Endothelial cell (in vitro differentiated cells): Measurements from ENCODE around the gene ZNF785. TPM values are rescaled to one million over a fixed set of nuclear protein-coding genes. Genes with fewer than 3 reads are reported as not detected.

Source experiments
- DNase-seq: peaks from one replicate; pipeline ENCODE4 v3.0.0; 2021; ENCODE audit warnings: low spot score
- H3K27ac Mint-ChIP-seq: one replicate; pipeline ENCODE4 v1.8.0; 2021; ENCODE audit warnings: mixed read lengths, inconsistent platforms; ENCODE audit not compliant: unreplicated experiment
- H3K27me3 Mint-ChIP-seq: one replicate; pipeline ENCODE4 v1.8.0; 2021; ENCODE audit warnings: mild to moderate bottlenecking, moderate library complexity, mixed read lengths, inconsistent platforms; ENCODE audit not compliant: unreplicated experiment
- H3K36me3 Mint-ChIP-seq: one replicate; pipeline ENCODE4 v1.8.0; 2021; ENCODE audit warnings: mild to moderate bottlenecking, low read depth, mixed read lengths, inconsistent platforms; ENCODE audit not compliant: unreplicated experiment
- H3K4me1 Mint-ChIP-seq: one replicate; pipeline ENCODE4 v1.8.0; 2021; ENCODE audit warnings: mild to moderate bottlenecking, mixed read lengths, inconsistent platforms; ENCODE audit not compliant: unreplicated experiment
- H3K4me3 Mint-ChIP-seq: one replicate; pipeline ENCODE4 v1.8.0; 2021; ENCODE audit warnings: mild to moderate bottlenecking, mixed read lengths, inconsistent platforms; ENCODE audit not compliant: unreplicated experiment
- H3K9me3 Mint-ChIP-seq: one replicate; pipeline ENCODE4 v1.8.0; 2021; ENCODE audit warnings: mixed read lengths, inconsistent platforms; ENCODE audit not compliant: unreplicated experiment
- total RNA-seq: library from RNA; stranded (reverse); fragmentation: NEBNext Ultra II Directional; extraction: Animal tissue kit (Norgen Biotek cat#: 25700); gene quantifications from one replicate; pipeline ENCODE4 v1.2.1, GENCODE V29; 2021; ENCODE audit not compliant: unreplicated experiment
- TF ChIP-seq, protein P1 (sequence below): fragments of 200-600 bp; sonication (generic); IDR thresholded peaks from one replicate; pipeline ENCODE4 v1.5.0; 2021; ENCODE audit warnings: antibody characterized with exemption; ENCODE audit not compliant: unreplicated experiment

The ZNF785 gene
- total RNA-seq, 1 donor from 2014 or later: 33.5 TPM

DNA sequence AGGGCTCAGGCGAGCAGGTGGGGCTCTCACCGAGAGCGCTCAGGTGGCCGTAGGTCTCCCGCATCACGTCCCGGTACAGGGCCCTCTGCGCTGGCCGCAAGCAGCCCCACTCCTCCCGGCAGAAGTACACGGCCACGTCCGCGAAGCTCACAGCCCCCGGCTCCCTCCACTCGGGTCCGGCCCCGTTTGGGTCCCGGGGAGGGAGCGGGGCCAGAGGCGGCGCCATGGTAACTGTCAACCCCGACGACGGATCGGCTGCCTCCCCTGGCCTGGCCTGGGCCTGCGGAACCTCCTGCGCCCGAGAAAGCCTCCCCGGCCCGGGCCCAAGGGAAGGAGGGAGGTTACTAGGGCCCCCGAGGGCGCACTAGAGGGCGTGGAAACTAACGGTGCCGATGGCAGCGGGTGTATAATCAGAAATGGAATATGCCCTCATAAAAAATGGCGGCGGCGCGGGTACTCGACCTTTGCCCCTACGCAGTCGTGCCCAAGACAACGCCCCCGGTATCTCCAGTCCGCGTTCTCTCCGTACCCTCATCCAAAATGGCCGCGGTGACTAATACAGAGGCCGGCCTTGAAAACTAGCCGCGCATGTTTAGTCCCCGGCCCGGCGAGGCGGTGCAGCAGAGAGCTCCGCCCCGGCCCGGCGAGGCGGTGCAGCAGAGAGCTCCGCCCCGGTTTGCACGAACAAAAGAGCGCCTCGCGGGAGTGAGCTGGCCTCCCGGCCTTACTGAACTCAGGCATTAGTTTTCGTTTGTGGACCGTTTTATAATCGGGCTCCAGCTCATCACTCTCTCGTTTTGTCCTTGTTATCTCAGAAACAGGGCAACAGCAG lies 27.3 kb downstream of the ZNF785 start, which contains the start of gene ZNF764:
ZNF764 (minus strand) TSS at position 418 of the 832 bp plus-strand sequence; CDS start at position 226, 192 bp downstream.
- H3K4me1 Mint-ChIP-seq: peaks cover 31% of the 10 kb centered on the region

DNA sequence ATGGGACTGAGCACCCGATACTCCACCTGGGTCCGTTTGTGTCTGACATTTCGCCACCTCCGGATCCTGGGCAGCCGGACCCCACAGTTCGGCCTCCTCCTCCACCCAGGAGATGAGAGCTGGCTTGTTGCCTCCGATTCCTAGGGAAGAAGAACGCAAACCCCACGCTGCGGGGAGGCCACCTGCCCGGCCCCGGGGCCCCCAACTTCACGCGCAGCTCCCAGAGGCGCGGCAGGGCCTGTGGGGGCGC lies 27.9 kb downstream of the ZNF785 start:
- Mint-ChIP-seq H3K4me3 (peak overlapping the region; percentile 88), H3K27me3 (peaks cover 10% of the 10 kb centered on the region), H3K36me3 (peaks cover 15% of the 10 kb centered on the region), H3K27ac (peak overlapping the region; percentile 86), H3K9me3 (no peaks in the 10 kb centered on the region), H3K4me1 (peaks cover 32% of the 10 kb centered on the region)
- peak; percentile 17 for DNase-seq
- TF ChIP-seq, protein P1, sequence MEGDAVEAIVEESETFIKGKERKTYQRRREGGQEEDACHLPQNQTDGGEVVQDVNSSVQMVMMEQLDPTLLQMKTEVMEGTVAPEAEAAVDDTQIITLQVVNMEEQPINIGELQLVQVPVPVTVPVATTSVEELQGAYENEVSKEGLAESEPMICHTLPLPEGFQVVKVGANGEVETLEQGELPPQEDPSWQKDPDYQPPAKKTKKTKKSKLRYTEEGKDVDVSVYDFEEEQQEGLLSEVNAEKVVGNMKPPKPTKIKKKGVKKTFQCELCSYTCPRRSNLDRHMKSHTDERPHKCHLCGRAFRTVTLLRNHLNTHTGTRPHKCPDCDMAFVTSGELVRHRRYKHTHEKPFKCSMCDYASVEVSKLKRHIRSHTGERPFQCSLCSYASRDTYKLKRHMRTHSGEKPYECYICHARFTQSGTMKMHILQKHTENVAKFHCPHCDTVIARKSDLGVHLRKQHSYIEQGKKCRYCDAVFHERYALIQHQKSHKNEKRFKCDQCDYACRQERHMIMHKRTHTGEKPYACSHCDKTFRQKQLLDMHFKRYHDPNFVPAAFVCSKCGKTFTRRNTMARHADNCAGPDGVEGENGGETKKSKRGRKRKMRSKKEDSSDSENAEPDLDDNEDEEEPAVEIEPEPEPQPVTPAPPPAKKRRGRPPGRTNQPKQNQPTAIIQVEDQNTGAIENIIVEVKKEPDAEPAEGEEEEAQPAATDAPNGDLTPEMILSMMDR: no peak

More for the DNA sequence above, 27.3 kb downstream of the ZNF785 start, which contains the start of gene ZNF764:
- DNase-seq: peak; percentile 92
- Mint-ChIP-seq H3K27me3 (peaks cover 10% of the 10 kb centered on the region), H3K4me3 (peak within 1 kb of the TSS; percentile 89), H3K9me3 (no peaks in the 10 kb centered on the region), H3K36me3 (peaks cover 15% of the 10 kb centered on the region), H3K27ac (peak within 1 kb of the TSS; percentile 92)
- TF ChIP-seq, protein P1: no peak

DNA sequence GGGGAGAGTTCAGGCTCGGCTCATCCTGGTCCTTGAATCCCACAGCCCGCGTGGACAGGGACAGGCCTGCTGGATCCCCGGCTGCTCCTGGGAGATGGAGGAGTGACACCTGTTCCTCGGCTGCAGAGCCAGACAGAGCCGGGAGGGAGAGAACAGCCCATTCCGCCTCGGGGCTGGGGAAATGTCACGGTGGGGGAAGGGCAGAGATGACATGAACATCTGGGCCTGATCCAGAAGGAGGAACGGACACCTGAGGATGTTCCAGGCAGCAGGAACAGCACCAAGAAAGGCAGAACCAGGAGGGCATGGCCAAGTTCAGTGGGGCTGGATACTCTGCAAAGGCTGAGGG lies 29.4 kb downstream of the ZNF785 start:
- Mint-ChIP-seq H3K27ac (no peak overlapping the region), H3K36me3 (peaks cover 15% of the 10 kb centered on the region), H3K9me3 (no peaks in the 10 kb centered on the region), H3K4me3 (peak overlapping the region; percentile 85), H3K4me1 (peaks cover 29% of the 10 kb centered on the region), H3K27me3 (peaks cover 8% of the 10 kb centered on the region)
- TF ChIP-seq, protein P1: no peak
- no peak for DNase-seq

DNA sequence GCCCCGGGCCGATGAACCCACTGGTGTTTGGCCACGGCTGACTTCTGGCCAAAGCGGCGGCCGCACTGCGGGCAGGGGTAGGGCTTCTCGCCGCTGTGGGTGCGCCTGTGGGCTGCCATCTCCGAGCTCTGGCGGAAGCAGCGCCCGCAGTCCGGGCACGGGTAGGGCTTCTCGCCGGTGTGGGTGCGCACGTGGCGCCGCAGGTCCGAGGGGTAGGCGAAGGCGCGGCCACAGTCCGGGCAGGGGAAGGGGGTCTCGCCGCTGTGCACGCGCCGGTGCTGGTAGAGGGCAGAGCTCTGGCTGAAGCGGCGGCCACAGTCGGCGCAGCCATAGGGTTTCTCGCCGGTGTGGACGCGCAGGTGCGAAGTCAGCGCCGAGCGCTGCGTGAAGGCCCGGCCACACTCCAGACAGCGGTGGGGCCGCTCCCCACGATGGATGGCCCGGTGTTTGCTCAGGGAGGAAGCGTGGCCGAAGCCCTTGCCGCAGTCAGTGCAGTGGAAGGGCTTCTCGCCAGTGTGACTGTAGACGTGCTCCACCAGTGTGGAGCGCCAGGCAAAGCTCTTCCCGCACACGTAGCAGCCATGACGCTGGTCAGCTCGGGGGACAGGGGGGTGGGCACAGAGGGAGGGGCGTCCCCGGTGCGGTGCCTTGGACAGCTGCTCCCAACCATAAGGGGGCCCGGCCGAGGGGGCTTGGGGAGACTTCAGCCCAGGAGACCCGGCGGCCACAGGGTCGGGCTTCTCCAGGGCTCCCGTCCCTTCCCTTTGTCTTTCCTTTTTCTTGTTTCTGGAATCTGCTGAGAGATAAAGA lies 30.0 kb downstream of the ZNF785 start:
- peaks cover 15% of the 10 kb centered on the region for H3K36me3 Mint-ChIP-seq
- no peaks in the 10 kb centered on the region for H3K9me3 Mint-ChIP-seq
- DNase-seq: no peak
- H3K4me3 Mint-ChIP-seq: peak overlapping the region; percentile 85
- TF ChIP-seq, protein P1: no peak
- H3K27ac Mint-ChIP-seq: no peak overlapping the region
- peaks cover 8% of the 10 kb centered on the region for H3K27me3 Mint-ChIP-seq
- H3K4me1 Mint-ChIP-seq: peaks cover 29% of the 10 kb centered on the region
